ENCODE measurements around the gene MVB12B. TPM values are rescaled to one million over a fixed set of nuclear protein-coding genes. Genes with fewer than 3 reads are reported as not detected.

The MVB12B gene
- total RNA-seq, 1 donor from 2014 or later, result 12.8 TPM

DNA sequence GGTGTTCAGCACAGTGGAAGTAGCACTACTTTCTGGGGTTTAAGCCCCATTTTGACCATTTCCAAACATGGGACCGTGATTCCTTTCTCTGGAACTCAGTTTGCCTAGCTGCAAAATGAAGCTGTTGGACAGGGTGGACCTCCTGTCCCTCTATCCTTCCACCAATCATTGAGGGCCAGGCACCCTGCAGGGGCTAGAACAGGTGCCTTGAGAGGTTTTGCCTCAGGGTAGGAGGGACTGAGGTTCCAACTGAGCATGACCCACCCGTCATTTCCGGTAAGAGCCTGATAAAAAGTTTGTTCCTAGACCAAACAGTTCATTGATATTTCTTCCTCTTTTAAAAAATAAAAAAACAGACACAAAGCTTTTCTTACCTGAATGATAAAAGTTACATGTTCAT lies 116.5 kb downstream of the MVB12B start:
- no peaks in the 10 kb centered on the region for H3K27me3 ChIP-seq (ENCODE audit: insufficient read depth, low read length)
- no peak for FAIRE-seq

DNA sequence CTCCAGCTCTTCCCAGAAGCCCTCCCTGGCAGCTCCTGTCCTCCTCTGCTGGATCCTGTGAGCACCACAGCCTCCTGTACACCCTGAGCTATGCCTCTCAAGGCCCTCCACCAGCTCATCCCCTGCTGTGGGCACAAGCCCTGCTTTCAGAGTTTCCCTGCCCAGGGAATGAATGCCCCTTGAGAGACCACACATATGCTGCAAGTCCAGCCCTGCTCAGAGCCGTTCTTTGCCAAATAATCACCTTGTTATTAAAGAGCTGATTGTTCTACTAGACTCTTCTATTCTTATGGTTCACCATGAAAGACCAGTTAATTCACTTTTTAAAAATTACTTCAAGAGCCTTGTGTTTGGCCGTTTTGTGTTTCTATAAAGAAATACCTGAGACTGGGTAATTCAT lies 121.5 kb downstream of the MVB12B start:
- H3K27ac Mint-ChIP-seq (ENCODE audit: unreplicated experiment), result no peak overlapping the region
- DNase-seq (ENCODE audit: low read depth), result no peak
- Histone ChIP-seq H3K36me3 (ENCODE audit: insufficient read depth, low read length) (no peaks in the 10 kb centered on the region), H3K27ac (ENCODE audit: low read depth, low read length) (no peak overlapping the region), H3K4me2 (ENCODE audit: low read length) (no peak overlapping the region), H4K20me1 (ENCODE audit: insufficient read depth, low read length) (no peaks in the 10 kb centered on the region), H3K9me3 (ENCODE audit: insufficient read depth, low read depth, low read length) (no peaks in the 10 kb centered on the region), H3K79me2 (ENCODE audit: insufficient read depth, low read length) (no peaks in the 10 kb centered on the region), H3K27me3 (ENCODE audit: insufficient read depth, low read length) (no peaks in the 10 kb centered on the region), H3K9ac (ENCODE audit: low read length) (no peak overlapping the region), H3K4me1 (ENCODE audit: insufficient read depth, low read length) (peaks cover under 1% of the 10 kb centered on the region), H2AFZ (ENCODE audit: low read depth, low read length) (no peak overlapping the region), H3K4me3 (ENCODE audit: insufficient read depth, low read depth, low read length) (no peak overlapping the region)
- no peak for TF ChIP-seq EZH2 (IDR thresholded peaks at IDR 0.05; ENCODE audit: insufficient read depth, low read length)
- TF ChIP-seq, protein P1, sequence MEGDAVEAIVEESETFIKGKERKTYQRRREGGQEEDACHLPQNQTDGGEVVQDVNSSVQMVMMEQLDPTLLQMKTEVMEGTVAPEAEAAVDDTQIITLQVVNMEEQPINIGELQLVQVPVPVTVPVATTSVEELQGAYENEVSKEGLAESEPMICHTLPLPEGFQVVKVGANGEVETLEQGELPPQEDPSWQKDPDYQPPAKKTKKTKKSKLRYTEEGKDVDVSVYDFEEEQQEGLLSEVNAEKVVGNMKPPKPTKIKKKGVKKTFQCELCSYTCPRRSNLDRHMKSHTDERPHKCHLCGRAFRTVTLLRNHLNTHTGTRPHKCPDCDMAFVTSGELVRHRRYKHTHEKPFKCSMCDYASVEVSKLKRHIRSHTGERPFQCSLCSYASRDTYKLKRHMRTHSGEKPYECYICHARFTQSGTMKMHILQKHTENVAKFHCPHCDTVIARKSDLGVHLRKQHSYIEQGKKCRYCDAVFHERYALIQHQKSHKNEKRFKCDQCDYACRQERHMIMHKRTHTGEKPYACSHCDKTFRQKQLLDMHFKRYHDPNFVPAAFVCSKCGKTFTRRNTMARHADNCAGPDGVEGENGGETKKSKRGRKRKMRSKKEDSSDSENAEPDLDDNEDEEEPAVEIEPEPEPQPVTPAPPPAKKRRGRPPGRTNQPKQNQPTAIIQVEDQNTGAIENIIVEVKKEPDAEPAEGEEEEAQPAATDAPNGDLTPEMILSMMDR (IDR thresholded peaks at IDR 0.05; ENCODE audit: insufficient read depth, low read depth, low read length), result no peak
- H3K4me1 Mint-ChIP-seq (ENCODE audit: low read depth, unreplicated experiment), result peaks cover 17% of the 10 kb centered on the region
- H3K27me3 Mint-ChIP-seq (ENCODE audit: low read depth, unreplicated experiment), result peaks cover 5% of the 10 kb centered on the region
- no peaks in the 10 kb centered on the region for H3K9me3 Mint-ChIP-seq (ENCODE audit: unreplicated experiment)
- FAIRE-seq, result no peak
- peaks cover 3% of the 10 kb centered on the region for H3K36me3 Mint-ChIP-seq (ENCODE audit: low read depth, unreplicated experiment)
- H3K4me3 Mint-ChIP-seq (ENCODE audit: unreplicated experiment), result no peak overlapping the region

More for the DNA sequence above, 116.5 kb downstream of the MVB12B start:
- DNase-seq (ENCODE audit: low read depth), result no peak
- Mint-ChIP-seq H3K36me3 (ENCODE audit: low read depth, unreplicated experiment) (peaks cover 2% of the 10 kb centered on the region), H3K27ac (ENCODE audit: unreplicated experiment) (no peak overlapping the region), H3K9me3 (ENCODE audit: unreplicated experiment) (no peaks in the 10 kb centered on the region), H3K27me3 (ENCODE audit: low read depth, unreplicated experiment) (no peaks in the 10 kb centered on the region), H3K4me3 (ENCODE audit: unreplicated experiment) (no peak overlapping the region), H3K4me1 (ENCODE audit: low read depth, unreplicated experiment) (peaks cover 19% of the 10 kb centered on the region)
- Histone ChIP-seq H3K4me2 (ENCODE audit: low read length) (no peak overlapping the region), H3K36me3 (ENCODE audit: insufficient read depth, low read length) (no peaks in the 10 kb centered on the region), H3K9ac (ENCODE audit: low read length) (no peak overlapping the region), H4K20me1 (ENCODE audit: insufficient read depth, low read length) (no peaks in the 10 kb centered on the region), H2AFZ (ENCODE audit: low read depth, low read length) (no peak overlapping the region), H3K27ac (ENCODE audit: low read depth, low read length) (no peak overlapping the region), H3K9me3 (ENCODE audit: insufficient read depth, low read depth, low read length) (no peaks in the 10 kb centered on the region), H3K4me1 (ENCODE audit: insufficient read depth, low read length) (peaks cover 23% of the 10 kb centered on the region), H3K79me2 (ENCODE audit: insufficient read depth, low read length) (no peaks in the 10 kb centered on the region), H3K4me3 (ENCODE audit: insufficient read depth, low read depth, low read length) (no peak overlapping the region)
- TF ChIP-seq EZH2 (IDR thresholded peaks at IDR 0.05; ENCODE audit: insufficient read depth, low read length), result no peak
- TF ChIP-seq, protein P1 (IDR thresholded peaks at IDR 0.05; ENCODE audit: insufficient read depth, low read depth, low read length), result no peak

DNA sequence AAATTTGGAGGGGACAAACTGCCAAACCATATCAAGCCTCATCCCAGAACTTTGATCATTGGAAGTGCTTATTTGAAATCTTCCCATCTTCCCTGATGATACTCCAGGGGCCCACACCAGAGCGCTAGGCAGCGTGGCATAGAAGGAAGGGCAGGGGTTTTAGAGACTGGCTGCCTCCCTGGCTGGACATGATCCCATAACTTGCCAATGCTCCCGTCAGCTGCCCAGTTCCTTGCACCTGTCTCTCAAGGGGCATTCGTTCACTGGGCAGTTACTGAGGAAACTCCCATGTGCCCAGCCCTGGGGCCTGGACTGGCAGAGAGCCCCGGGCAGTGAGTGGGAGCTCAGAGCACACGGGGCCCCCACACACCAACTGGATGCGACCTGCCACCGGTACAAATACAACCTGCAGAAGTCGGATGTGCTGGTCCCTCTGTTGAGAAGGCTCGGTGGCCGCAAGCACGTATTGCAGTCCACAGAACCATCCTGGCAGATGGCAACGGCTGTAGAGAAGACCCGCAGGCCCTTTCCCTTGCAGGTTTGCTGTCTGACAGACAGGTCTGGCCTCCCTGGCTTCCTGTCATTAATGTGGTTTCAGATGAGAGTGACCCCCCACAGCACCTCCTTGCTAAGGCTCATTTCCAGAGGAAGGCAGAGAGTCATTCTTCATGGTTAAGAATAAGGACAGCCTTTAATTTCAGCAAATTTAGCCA lies 122.4 kb downstream of the MVB12B start:
- no peaks in the 10 kb centered on the region for H3K9me3 ChIP-seq (ENCODE audit: insufficient read depth, low read depth, low read length)
- no peaks in the 10 kb centered on the region for H4K20me1 ChIP-seq (ENCODE audit: insufficient read depth, low read length)
- no peak for TF ChIP-seq EZH2 (IDR thresholded peaks at IDR 0.05; ENCODE audit: insufficient read depth, low read length)
- TF ChIP-seq, protein P1 (IDR thresholded peaks at IDR 0.05; ENCODE audit: insufficient read depth, low read depth, low read length), result no peak
- H3K36me3 ChIP-seq (ENCODE audit: insufficient read depth, low read length), result no peaks in the 10 kb centered on the region
- Mint-ChIP-seq H3K4me1 (ENCODE audit: low read depth, unreplicated experiment) (peaks cover 23% of the 10 kb centered on the region), H3K27ac (ENCODE audit: unreplicated experiment) (no peak overlapping the region), H3K4me3 (ENCODE audit: unreplicated experiment) (no peak overlapping the region), H3K9me3 (ENCODE audit: unreplicated experiment) (no peaks in the 10 kb centered on the region), H3K27me3 (ENCODE audit: low read depth, unreplicated experiment) (peaks cover 5% of the 10 kb centered on the region), H3K36me3 (ENCODE audit: low read depth, unreplicated experiment) (peaks cover 3% of the 10 kb centered on the region)
- H3K4me3 ChIP-seq (ENCODE audit: insufficient read depth, low read depth, low read length), result no peak overlapping the region
- H2AFZ ChIP-seq (ENCODE audit: low read depth, low read length), result no peak overlapping the region
- H3K4me2 ChIP-seq (ENCODE audit: low read length), result no peak overlapping the region
- H3K79me2 ChIP-seq (ENCODE audit: insufficient read depth, low read length), result no peaks in the 10 kb centered on the region
- no peak overlapping the region for H3K9ac ChIP-seq (ENCODE audit: low read length)
- DNase-seq (ENCODE audit: low read depth) (no peak), FAIRE-seq (no peak)
- no peaks in the 10 kb centered on the region for H3K27me3 ChIP-seq (ENCODE audit: insufficient read depth, low read length)
- no peak overlapping the region for H3K27ac ChIP-seq (ENCODE audit: low read depth, low read length)
- peaks cover 5% of the 10 kb centered on the region for H3K4me1 ChIP-seq (ENCODE audit: insufficient read depth, low read length)

All from astrocyte (in vitro differentiated cells and primary cell).